OCI-LY1 (cell line): ENCODE data around the gene AP3M1.
"Not testable (repeated sequence)": the region's sequence is repeated elsewhere in the genome, so short reads cannot be mapped to it uniquely, and the experiment has no call there.

Source experiments
- H2AFZ ChIP-seq: fragments of 200-600 bp; sonication (generic), shearing (Covaris generic); 2 replicates; pipeline ENCODE4 v1.6.0; 2014; ENCODE audit warnings: antibody characterized with exemption, mild to moderate bottlenecking, low read length
- H3F3A ChIP-seq: fragments of 200-600 bp; sonication (generic), shearing (Covaris generic); 2 replicates; pipeline ENCODE4 v1.6.0; 2014; ENCODE audit warnings: mild to moderate bottlenecking, antibody characterized with exemption, low read length, moderate library complexity; ENCODE audit not compliant: insufficient read depth
- H3K27ac ChIP-seq: fragments of 200-600 bp; sonication (generic); 2 replicates; pipeline ENCODE4 v1.5.1; 2014; ENCODE audit warnings: low read length, mixed run types, mild to moderate bottlenecking, low read depth; ENCODE audit not compliant: poor library complexity, severe bottlenecking
- H3K27me3 ChIP-seq: fragments of 200-600 bp; sonication (generic); 2 replicates; pipeline ENCODE4 v1.6.0; 2014; ENCODE audit warnings: antibody characterized with exemption, mild to moderate bottlenecking, low read length, moderate library complexity; ENCODE audit not compliant: insufficient read depth
- H3K36me3 ChIP-seq: fragments of 200-600 bp; sonication (generic); 2 replicates; pipeline ENCODE4 v1.6.1; 2014; ENCODE audit warnings: mild to moderate bottlenecking, antibody characterized with exemption, low read length, moderate library complexity, mixed read lengths; ENCODE audit not compliant: insufficient read depth
- H3K4me1 ChIP-seq: fragments of 200-600 bp; sonication (generic); 2 replicates; pipeline ENCODE4 v1.5.1; 2014; ENCODE audit warnings: mild to moderate bottlenecking, low read length, moderate library complexity; ENCODE audit not compliant: insufficient read depth, severe bottlenecking
- H3K4me2 ChIP-seq: fragments of 200-600 bp; sonication (generic), shearing (Covaris generic); 2 replicates; pipeline ENCODE4 v1.6.1; 2014; ENCODE audit warnings: low read length
- H3K4me3 ChIP-seq: fragments of 200-600 bp; sonication (generic); 2 replicates; pipeline ENCODE4 v1.5.1; 2014; ENCODE audit warnings: low read length, low read depth, mild to moderate bottlenecking, mixed read lengths; ENCODE audit not compliant: poor library complexity, severe bottlenecking
- H3K79me2 ChIP-seq: fragments of 200-600 bp; shearing (Covaris generic); 2 replicates; pipeline ENCODE4 v1.6.1; 2016; ENCODE audit warnings: mixed run types, low read length, mixed read lengths; ENCODE audit not compliant: insufficient read depth
- H3K9ac ChIP-seq: fragments of 200-600 bp; sonication (generic), shearing (Covaris generic); 2 replicates; pipeline ENCODE4 v1.6.1; 2014; ENCODE audit warnings: mild to moderate bottlenecking, low read length, mixed read lengths
- H3K9me2 ChIP-seq: fragments of 200-600 bp; sonication (generic), shearing (Covaris generic); 2 replicates; pipeline ENCODE4 v1.6.1; 2014; ENCODE audit warnings: low read depth, mild to moderate bottlenecking, low read length, mixed read lengths
- H3K9me3 ChIP-seq: fragments of 200-600 bp; shearing (Covaris generic); 2 replicates; pipeline ENCODE4 v1.6.1; 2014; ENCODE audit warnings: low read length, mixed read lengths
- H4K20me1 ChIP-seq: fragments of 200-600 bp; sonication (generic), shearing (Covaris generic); 2 replicates; pipeline ENCODE4 v1.6.0; 2016; ENCODE audit warnings: mild to moderate bottlenecking, low read length; ENCODE audit not compliant: insufficient read depth
- EZH2 ChIP-seq: fragments of 200-600 bp; sonication (generic), shearing (Covaris generic); IDR thresholded peaks from 2 replicates; pipeline ENCODE4 v1.8.0; 2017; ENCODE audit warnings: borderline replicate concordance, mixed run types, mild to moderate bottlenecking, antibody characterized with exemption, low read length, moderate library complexity, mixed read lengths
- TF ChIP-seq, protein P1 (sequence below): fragments of 200-600 bp; sonication (generic), shearing (Covaris generic); IDR thresholded peaks from 2 replicates; pipeline ENCODE4 v1.5.1; 2017; ENCODE audit warnings: mild to moderate bottlenecking, antibody characterized with exemption, low read length, moderate library complexity, mixed read lengths

Gene AP3M1

DNA sequence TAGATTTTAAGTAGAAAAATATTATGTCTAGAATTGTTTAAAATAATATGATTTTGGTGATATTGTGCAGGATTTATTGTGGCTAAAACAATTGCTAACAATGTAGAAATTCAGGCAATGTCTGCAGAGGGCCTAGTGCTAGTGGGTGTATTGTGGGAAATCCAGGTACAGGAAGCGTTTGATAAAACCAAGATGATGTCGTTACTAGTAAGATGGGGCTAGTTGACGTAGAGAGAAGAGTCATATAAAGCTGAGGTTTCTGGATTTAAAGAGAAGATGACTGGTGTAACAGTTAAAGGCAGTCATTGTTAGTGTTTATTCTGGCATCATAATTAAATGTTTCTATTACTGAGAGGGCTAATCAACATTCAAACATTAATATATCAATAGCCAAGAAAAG, 43.9 kb upstream of the AP3M1 start:
- H3K27ac ChIP-seq, result no peak overlapping the region
- H3K4me3 ChIP-seq, result no peak overlapping the region
- H3K79me2 ChIP-seq, result peaks cover 83% of the 10 kb centered on the region
- no peak overlapping the region for H2AFZ ChIP-seq
- no peaks in the 10 kb centered on the region for H3K9me2 ChIP-seq
- peaks cover 14% of the 10 kb centered on the region for H3K4me1 ChIP-seq
- no peak overlapping the region for H3K9ac ChIP-seq
- H4K20me1 ChIP-seq, result no peaks in the 10 kb centered on the region
- peaks cover 5% of the 10 kb centered on the region for H3K36me3 ChIP-seq
- no peak overlapping the region for H3K4me2 ChIP-seq
- no peaks in the 10 kb centered on the region for H3F3A ChIP-seq
- no peaks in the 10 kb centered on the region for H3K27me3 ChIP-seq
- TF ChIP-seq EZH2, result no peak
- TF ChIP-seq, protein P1, sequence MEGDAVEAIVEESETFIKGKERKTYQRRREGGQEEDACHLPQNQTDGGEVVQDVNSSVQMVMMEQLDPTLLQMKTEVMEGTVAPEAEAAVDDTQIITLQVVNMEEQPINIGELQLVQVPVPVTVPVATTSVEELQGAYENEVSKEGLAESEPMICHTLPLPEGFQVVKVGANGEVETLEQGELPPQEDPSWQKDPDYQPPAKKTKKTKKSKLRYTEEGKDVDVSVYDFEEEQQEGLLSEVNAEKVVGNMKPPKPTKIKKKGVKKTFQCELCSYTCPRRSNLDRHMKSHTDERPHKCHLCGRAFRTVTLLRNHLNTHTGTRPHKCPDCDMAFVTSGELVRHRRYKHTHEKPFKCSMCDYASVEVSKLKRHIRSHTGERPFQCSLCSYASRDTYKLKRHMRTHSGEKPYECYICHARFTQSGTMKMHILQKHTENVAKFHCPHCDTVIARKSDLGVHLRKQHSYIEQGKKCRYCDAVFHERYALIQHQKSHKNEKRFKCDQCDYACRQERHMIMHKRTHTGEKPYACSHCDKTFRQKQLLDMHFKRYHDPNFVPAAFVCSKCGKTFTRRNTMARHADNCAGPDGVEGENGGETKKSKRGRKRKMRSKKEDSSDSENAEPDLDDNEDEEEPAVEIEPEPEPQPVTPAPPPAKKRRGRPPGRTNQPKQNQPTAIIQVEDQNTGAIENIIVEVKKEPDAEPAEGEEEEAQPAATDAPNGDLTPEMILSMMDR, result no peak
- H3K9me3 ChIP-seq, result no peaks in the 10 kb centered on the region

DNA sequence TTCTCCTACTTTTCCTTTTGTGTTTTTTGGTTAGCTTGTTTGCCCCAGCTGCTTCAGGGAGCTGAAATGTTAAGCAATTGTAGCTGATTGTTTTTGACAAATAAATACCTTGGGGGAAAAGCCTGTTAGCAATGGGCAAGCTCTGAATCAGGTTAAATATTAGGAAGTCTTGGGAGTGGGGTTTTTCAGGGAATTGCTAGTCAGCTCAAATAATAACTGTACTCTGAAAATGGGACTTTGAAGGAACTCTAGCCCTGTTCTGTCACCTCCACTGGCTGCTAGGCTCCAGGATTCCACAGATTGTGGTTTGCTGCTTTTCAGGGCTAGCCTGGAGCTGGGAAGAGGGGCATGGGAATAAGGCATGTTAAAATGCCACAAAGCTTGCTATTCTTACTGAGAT, 39.9 kb upstream of the AP3M1 start:
- peak overlapping the region; percentile 47 for H3K4me2 ChIP-seq
- no peaks in the 10 kb centered on the region for H3K36me3 ChIP-seq
- H3K4me1 ChIP-seq, result peaks cover 21% of the 10 kb centered on the region
- H3F3A ChIP-seq, result no peaks in the 10 kb centered on the region
- H3K9me2 ChIP-seq, result no peaks in the 10 kb centered on the region
- no peaks in the 10 kb centered on the region for H4K20me1 ChIP-seq
- peak overlapping the region; percentile 35 for H3K4me3 ChIP-seq
- no peaks in the 10 kb centered on the region for H3K27me3 ChIP-seq
- H3K79me2 ChIP-seq, result peaks cover 89% of the 10 kb centered on the region
- H2AFZ ChIP-seq, result no peak overlapping the region
- no peak for TF ChIP-seq EZH2
- TF ChIP-seq, protein P1, result no peak
- no peaks in the 10 kb centered on the region for H3K9me3 ChIP-seq
- H3K27ac ChIP-seq, result peak overlapping the region; percentile 73
- H3K9ac ChIP-seq, result peak overlapping the region; percentile 23; the same call in 1 of the 2 replicates

DNA sequence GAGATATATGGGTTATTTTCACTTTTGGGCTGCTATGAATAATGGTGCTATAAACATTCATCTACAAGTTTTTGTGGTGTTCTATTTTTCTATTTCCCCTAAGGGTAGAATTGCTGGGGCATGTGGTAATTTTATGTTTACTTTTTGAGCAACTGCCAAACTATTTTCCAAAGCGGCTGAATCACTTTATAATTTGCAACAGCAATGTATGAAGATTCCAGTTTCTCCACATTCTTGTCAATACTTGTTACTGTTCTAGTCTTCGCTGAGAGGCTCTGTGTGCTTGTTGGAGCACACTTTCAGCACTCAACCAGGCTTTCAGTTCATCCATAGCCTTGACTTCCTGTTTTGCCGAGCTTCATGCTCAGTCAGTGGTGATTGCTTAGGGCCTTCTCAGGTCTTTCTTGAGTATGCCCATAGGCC, 39.4 kb upstream of the AP3M1 start:
- TF ChIP-seq, protein P1, result no peak
- TF ChIP-seq EZH2, result no peak
- peaks cover 88% of the 10 kb centered on the region for H3K79me2 ChIP-seq
- H4K20me1 ChIP-seq, result no peaks in the 10 kb centered on the region
- no peaks in the 10 kb centered on the region for H3F3A ChIP-seq
- H3K4me3 ChIP-seq, result peak overlapping the region; percentile 35
- no peaks in the 10 kb centered on the region for H3K9me2 ChIP-seq
- peaks cover 21% of the 10 kb centered on the region for H3K4me1 ChIP-seq
- no peaks in the 10 kb centered on the region for H3K9me3 ChIP-seq
- no peak overlapping the region for H2AFZ ChIP-seq
- peak overlapping the region; percentile 73 for H3K27ac ChIP-seq
- peak overlapping the region; percentile 28; the same call in 1 of the 2 replicates for H3K9ac ChIP-seq
- H3K36me3 ChIP-seq, result no peaks in the 10 kb centered on the region
- no peaks in the 10 kb centered on the region for H3K27me3 ChIP-seq
- H3K4me2 ChIP-seq, result peak overlapping the region; percentile 47

DNA sequence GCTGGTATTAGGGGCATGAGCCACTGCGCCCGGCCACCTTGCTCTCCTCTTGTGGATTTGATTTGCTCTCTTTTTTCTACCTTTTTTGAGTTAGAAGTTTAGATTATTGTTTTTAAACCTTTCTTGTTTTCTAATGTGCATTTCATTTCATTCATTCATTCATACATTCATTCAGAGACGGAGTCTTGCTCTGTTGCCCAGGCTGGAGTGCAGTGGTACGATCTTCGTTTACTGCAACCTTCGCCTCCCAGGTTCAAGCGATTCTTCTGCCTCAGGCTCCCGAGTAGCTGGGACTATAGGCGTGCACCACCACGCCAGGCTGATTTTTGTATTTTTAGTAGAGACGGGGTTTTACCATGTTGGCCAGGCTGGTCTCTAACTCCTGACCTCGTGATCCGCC, 38.0 kb upstream of the AP3M1 start:
- peaks cover 21% of the 10 kb centered on the region for H3K4me1 ChIP-seq
- H4K20me1 ChIP-seq, H3K27me3 ChIP-seq, H3K36me3 ChIP-seq, H3K4me3 ChIP-seq, H2AFZ ChIP-seq, H3K4me2 ChIP-seq, H3K9me3 ChIP-seq, H3K9me2 ChIP-seq, H3K9ac ChIP-seq, H3K27ac ChIP-seq, H3F3A ChIP-seq: not testable (repeated sequence)
- H3K79me2 ChIP-seq, result peaks cover 88% of the 10 kb centered on the region
